ENCODE results near the gene PRKCA. TPM values are rescaled to one million over a fixed set of nuclear protein-coding genes. Genes with fewer than 3 reads are reported as not detected.

Gene PRKCA
- polyA plus RNA-seq, 2 of the 4 experiments (the other 2 are of a cell fraction), result 28.8 to 65.0 TPM

GRCh38 chr17:66381701-66382362, 79.4 kb downstream of the PRKCA start:
- 88% methylated on average over 4 of the region's 4 CpGs for WGBS (ENCODE audit: missing lambda C conversion rate)
- POLR2A ChIA-PET, result no interaction called here
- ATAC-seq (peak in 1 of 2 experiments; percentile 23; a peak in 1 of 6 replicates), DNase-seq (ENCODE audit: low read depth in 1 of 2, low spot score in 1 of 2) (no peak), FAIRE-seq (no peak)
- CTCF ChIA-PET, result interaction anchor here (0.6 to 1.7 kb wide), 7 partner anchors 9 to 134 kb away, joined by 3 to 5 read pairs (median 4); no protein-coding TSS in a partner anchor
- Histone ChIP-seq H3K27ac (no peak overlapping the region), H3K4me1 (peaks cover 22% of the 10 kb centered on the region), H3K4me3 (no peak overlapping the region), H3K4me2 (no peak overlapping the region), H3K9me3 (no peaks in the 10 kb centered on the region)
- TF ChIP-seq HDAC2 (IDR thresholded peaks at IDR 0.05) (no peak), RAD21 (conservative IDR thresholded peaks at IDR 0.05 in 1 of 2, IDR thresholded peaks at IDR 0.05 in 1 of 2) (no peak), BHLHE40 (IDR thresholded peaks at IDR 0.05; ENCODE audit: low read depth, low read length) (no peak), POLR2A (IDR thresholded peaks at IDR 0.05; ENCODE audit: low read length) (no peak), RCOR1 (IDR thresholded peaks at IDR 0.05; ENCODE audit: low read depth, low read length) (no peak), KDM5A (IDR thresholded peaks at IDR 0.05) (no peak), SMC3 (IDR thresholded peaks at IDR 0.05) (no peak)

GRCh38 chr17:66383333-66383732, 80.9 kb downstream of the PRKCA start:
- H3K4me2 ChIP-seq, result no peak overlapping the region
- DNase-seq (ENCODE audit: low read depth in 1 of 2, low spot score in 1 of 2), result no peak
- H3K4me1 ChIP-seq, result peaks cover 27% of the 10 kb centered on the region
- CTCF ChIA-PET, result interaction anchor here (0.7 kb wide), 1 partner anchor 1437 kb away, joined by 3 read pairs; no protein-coding TSS in a partner anchor
- H3K4me3 ChIP-seq, result no peak overlapping the region
- peak; percentile 46 for FAIRE-seq
- 92% methylated on average over 4 of the region's 4 CpGs for WGBS (ENCODE audit: missing lambda C conversion rate)
- ATAC-seq, result no peak
- H3K27ac ChIP-seq, result no peak overlapping the region
- POLR2A ChIA-PET, result no interaction called here
- H3K9me3 ChIP-seq, result no peaks in the 10 kb centered on the region
- no peak for TF ChIP-seq HMGXB4 (CRISPR knock-in tag; IDR thresholded peaks at IDR 0.05; ENCODE audit: borderline replicate concordance)
- TF ChIP-seq RCOR1 (IDR thresholded peaks at IDR 0.05; ENCODE audit: low read depth, low read length), result no peak
- TF ChIP-seq PBX3 (IDR thresholded peaks at IDR 0.05), result no peak
- TF ChIP-seq PHF8 (IDR thresholded peaks at IDR 0.05; ENCODE audit: borderline replicate concordance, low read depth), result no peak
- TF ChIP-seq HDAC2 (IDR thresholded peaks at IDR 0.05), result no peak
- no peak for TF ChIP-seq HES2 (IDR thresholded peaks at IDR 0.05)
- no peak for TF ChIP-seq HOXA7 (CRISPR knock-in tag; IDR thresholded peaks at IDR 0.05)
- no peak for TF ChIP-seq ATOH8 (CRISPR knock-in tag; IDR thresholded peaks at IDR 0.05; ENCODE audit: low read depth)
- TF ChIP-seq KDM5A (IDR thresholded peaks at IDR 0.05), result no peak
- TF ChIP-seq BCL3 (IDR thresholded peaks at IDR 0.05), result no peak
- no peak for TF ChIP-seq HEYL (CRISPR knock-in tag; IDR thresholded peaks at IDR 0.05)
- no peak for TF ChIP-seq HOXB13 (CRISPR knock-in tag; IDR thresholded peaks at IDR 0.05; ENCODE audit: low read depth)
- no peak for TF ChIP-seq ESRRA (IDR thresholded peaks at IDR 0.05; ENCODE audit: borderline replicate concordance, low read length)
- TF ChIP-seq NPAS2 (CRISPR knock-in tag; IDR thresholded peaks at IDR 0.05; ENCODE audit: borderline replicate concordance), result no peak
